GM18499 (cell line): Measurements from ENCODE around the gene CASTOR1.

ENCODE experiments used
- ATAC-seq: cut with Tn5 transposase; IDR thresholded peaks from one replicate; pipeline ENCODE4 v1.9.1; 2021; ENCODE audit warnings: moderate number of reproducible peaks; ENCODE audit not compliant: insufficient read depth, unreplicated experiment

CASTOR1 gene

DNA sequence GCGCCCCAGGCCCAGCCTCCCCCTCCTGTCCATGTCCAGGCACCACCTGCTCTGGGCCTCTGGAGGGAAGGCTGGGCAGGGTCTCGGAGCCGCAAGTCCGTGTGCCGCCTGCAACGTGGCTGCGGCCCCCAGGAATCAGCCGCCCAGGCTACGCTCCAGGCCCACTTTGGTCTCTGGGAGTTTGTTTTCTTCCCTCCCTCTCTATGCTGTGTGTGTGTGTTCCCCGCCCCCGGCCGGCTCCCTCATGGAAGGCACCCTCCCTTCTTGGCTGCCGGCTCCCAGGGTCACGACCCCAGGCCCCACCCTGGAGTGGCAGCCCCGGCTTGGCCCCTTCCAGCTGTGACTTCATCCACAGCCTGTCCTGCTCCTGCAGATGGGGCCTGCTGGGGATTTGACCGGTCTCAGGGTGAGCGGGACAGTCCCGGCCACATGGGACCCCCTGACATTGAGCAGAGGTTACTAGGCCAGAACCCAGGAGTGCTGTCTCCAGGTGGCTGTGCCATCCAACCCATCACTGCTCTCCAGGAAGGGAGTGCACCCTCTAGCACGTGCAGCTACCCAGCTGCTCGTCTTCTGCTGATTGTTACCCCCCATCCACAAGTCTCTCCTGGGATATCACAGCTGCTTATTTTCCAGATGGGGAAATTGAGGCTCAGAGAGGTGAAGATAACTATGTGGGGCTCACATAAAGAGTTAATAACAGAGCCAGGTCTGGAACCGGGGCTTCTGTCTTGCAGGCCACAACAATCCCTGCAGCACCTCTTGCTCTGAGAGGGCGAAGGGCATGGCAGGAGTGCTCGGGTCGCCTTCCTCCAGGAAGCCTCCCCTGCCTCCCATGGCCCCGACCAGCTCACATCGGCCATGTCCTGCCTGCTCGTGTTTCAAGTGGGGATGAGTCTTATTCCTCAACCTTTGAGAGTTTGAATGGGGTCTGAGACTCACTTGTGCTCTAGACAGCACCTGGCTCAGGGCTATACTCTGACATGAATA lies 40.0 kb downstream of the CASTOR1 start:
- ATAC-seq: no peak

DNA sequence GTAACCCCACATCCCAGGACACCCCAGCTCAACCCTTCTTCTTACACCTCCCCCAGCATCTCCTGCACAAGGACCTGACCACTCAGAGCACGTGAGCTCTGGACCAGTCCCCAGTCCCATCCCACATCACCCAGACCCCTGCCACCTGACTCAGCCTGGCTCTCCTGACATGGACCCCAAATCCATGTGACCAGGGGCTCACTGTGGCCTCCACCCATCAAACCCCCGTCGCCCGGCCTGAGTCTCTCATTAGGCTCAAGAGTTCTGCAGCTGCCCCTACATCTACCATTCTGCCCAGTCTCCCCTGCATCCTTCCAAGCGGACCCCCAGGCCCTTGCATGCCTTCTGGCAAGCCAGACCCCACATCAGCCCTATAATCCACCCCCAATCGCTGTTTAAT lies 40.8 kb downstream of the CASTOR1 start:
- ATAC-seq: no peak

GRCh38 chr22:30247974-30248373 lies 41.3 kb downstream of the CASTOR1 start:
- ATAC-seq: no peak

GRCh38 chr22:30247561-30247960 lies 41.7 kb downstream of the CASTOR1 start:
- no peak for ATAC-seq

GRCh38 chr22:30246814-30247376 lies 42.4 kb downstream of the CASTOR1 start:
- ATAC-seq: no peak

DNA sequence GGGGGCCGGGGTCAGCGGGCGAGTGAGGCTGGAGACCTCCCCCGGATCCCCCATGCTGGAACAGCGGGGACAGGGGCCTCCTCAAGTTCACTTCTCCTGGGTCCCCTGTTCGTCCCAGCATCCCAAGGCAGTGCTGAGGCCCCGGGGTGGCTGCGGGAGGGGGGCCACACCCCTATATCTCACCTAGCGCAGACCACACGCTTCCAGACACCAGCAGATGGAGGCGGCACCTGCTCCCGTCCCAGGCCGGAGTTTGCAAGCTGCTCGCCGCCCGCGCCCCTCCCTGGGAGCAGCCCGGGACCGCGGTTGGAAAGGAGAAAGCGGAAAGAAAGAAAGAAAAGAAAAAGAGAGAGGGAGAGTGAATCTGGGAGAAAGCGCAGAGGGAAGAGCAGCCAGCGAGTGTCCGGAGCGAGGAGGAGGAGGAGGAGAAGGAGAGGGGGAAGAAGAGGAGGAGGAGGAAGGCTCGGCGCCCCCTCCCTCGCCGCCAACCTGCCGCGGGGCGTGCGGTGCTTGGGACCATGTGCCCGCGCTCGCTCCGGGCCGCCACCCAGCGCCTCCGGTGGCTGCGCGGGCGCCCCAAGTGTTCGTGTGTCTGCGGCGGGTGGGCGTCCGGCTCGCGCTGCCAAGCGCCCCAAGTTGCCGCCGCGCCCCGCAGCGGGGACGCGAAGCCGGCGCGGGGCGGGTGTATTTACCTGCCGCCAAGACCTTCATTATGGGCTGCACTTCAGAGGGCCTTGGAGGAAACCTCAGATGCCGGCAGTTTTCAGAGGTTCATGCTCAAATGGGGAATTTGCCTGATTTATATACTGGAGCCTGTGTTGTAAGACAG lies 43.1 kb downstream of the CASTOR1 start, which contains the start of gene LIF:
Gene LIF (minus strand): TSS at position 775 of the 829 bp plus-strand sequence. CDS start 64 bp downstream, at position 711.
- no peak for ATAC-seq

DNA sequence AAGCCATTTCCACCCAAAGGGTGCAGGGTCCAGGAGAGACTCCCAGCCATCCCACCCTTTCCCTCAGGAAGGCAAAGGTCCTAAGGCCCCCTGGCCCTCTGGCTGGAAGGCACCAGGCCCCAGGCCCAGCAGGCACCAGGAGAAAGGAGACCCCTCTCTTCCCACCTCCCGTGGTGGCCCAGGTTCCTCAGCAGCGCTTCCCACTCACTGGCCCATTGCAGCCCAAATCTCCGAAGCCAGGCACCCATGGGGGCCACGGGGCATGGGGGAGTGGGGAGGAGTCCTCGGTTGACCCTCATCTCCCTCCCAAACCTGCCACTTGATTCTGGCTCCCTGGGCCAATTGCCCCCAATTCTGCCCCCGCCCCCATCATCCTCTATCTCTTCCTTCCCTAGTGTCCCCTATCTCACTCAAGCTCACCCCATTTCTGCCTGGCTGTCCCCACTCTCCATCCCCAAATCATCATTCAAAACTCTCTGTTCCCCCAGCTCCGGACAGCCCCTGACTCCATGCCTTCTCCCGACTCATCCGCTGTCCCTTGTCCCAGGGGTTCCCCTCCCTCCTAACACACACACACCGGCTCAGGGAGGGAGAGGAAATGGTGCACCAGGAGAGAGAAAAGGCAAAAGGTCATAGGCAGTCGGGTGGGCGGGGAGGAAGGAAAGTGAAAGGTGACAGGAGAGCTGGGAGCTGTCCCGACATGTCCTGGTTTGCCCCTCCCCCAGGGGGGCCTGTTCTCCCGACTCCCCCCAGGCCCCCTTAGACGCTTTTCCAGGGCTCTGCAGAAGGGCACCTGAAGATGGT lies 43.9 kb downstream of the CASTOR1 start:
- ATAC-seq: no peak

GRCh38 chr22:30244641-30245040 lies 44.7 kb downstream of the CASTOR1 start:
- ATAC-seq: no peak

GRCh38 chr22:30244066-30244465 lies 45.2 kb downstream of the CASTOR1 start:
- ATAC-seq: no peak

DNA sequence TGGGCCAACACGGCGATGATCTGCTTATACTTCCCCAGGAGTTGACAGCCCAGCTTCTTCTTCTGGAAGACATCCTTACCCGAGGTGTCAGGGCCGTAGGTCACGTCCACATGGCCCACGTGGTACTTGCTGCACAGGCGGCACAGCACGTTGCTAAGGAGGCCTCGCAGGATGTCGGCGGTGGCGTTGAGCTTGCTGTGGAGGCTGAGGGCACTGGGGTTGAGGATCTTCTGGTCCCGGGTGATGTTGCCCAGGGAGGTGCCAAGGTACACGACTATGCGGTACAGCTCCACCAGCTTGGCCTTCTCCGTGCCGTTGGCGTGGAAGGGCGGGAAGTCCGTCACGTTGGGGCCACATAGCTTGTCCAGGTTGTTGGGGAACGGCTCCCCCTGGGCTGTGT lies 45.6 kb downstream of the CASTOR1 start:
- ATAC-seq: no peak

GRCh38 chr22:30241576-30242371 lies 47.5 kb downstream of the CASTOR1 start:
- no peak for ATAC-seq

DNA sequence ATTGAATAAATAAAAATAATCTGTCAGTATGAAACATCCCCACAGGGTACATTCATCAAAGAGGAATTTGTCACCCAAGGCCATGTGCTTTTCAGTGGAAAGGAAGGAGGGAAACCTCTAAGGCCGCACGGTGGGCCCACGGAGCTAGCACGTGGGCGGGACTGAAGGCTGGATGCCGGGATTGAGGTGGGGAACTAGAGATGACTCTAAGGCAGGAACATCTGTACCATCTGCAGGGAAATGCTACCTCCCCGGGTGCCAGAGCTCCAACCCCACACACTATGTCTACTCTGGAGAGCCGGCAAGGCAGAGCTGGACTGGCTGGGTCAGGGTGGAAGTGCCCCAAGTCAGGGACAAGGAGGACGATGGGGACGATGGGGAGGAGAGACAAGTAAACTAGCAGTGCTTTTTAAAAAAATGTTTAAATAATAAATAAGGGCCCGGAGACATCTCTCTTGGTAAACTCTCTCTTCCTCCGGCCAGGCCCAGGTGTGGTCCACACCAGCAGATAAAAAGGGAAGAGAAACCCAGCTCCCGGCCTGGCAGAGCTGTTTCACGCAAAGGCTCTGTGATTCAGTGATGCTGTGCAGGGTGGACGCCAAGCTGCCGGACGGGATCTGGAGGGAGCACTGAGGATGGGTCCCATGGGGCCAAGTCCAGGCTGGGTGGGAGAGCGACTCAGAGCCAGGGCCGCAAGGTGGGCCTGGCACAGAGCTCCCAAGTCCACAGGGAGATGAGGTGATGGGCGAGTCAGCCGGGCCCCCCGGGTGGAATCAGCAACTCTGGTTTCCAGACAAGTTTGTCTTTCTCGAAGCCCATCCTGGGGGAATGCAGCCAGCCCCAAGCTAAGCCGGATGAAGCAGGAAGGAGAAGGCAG lies 48.5 kb downstream of the CASTOR1 start:
- ATAC-seq: no peak

- no peak for ATAC-seq
Observed at GRCh38 chr22:30239488-30240405, 49.6 kb downstream of the CASTOR1 start.

DNA sequence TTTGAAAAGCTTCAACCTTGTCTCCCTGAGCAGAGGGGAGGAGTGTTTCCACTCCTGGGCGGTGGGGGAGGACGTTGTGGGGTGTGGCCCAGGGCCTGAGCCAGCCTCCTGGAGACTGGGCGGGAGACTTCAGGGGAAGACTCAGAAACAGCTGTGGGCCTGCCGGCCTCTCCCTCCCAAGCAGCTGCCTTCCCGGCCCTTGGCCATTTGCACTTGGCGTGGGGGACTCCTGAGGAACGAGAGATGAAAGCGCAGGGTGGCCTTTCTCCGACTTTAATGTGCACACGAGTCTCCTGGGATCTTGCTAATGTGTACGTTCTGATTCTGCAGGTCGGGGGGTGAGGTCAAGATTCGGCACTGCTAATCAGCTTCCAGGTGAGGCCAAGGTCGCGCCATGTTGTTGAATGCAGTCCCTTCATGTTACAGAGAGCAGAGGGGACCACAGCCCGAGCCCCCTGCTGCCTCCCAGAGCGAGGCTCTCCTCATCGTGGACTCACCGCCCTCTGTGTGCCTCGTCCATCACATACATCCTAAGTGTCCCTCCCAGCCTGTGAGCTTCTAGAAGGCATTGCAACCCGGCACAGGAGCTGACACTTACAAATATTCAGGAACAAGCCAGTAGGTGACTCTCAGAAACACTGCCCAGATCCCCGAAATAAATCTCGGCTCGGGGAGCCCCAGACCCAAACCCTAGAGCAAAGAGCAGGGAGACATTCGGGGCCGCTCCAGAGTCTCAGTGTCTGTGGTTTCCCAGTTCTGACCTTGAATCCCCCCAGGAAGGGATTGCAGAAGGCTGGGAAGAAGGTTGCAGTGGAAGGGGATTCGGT lies 50.4 kb downstream of the CASTOR1 start:
- no peak for ATAC-seq

GRCh38 chr22:30238136-30238535 lies 51.2 kb downstream of the CASTOR1 start:
- no peak for ATAC-seq

DNA sequence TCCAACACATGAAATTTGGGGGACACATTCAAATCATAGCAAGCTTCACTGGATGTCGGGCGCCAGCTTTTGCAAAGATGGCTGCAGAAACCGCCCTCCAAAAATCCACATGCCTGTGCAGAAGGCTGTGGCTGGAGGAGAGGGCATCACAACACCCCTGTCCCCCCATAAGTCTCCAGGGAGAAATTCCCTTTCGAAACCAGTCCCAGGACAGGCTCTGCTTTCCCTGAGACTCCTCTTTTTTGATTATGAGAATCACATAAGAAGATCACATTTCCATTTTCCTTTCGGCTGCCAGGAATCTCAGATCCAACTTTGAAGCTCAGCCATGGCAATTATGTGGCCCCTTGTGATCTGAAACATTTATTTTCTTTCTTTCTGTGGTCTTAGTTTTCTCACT lies 52.4 kb downstream of the CASTOR1 start:
- no peak for ATAC-seq
